BLaER1 treated with 17β-estradiol and CSF1 and Interleukin-3, amounts not matched to agents 10 nM and 100 nM (cell line): ENCODE results near the gene GNPTG.

Source experiments
- H3K27ac ChIP-seq, 11 experiments: shearing (Covaris generic); formaldehyde crosslinking; 2 replicates each; pipeline ENCODE4 v1.8.1; 2022
- H3K27me3 ChIP-seq, 11 experiments: shearing (Covaris generic); formaldehyde crosslinking; 2 replicates each; pipeline ENCODE4 v1.8.1; 2022
- H3K36me3 ChIP-seq, 11 experiments: shearing (Covaris generic); formaldehyde crosslinking; 2 replicates each; pipeline ENCODE4 v1.8.1; 2022
- H3K4me1 ChIP-seq, 10 experiments: shearing (Covaris generic); formaldehyde crosslinking; 2 replicates each; pipeline ENCODE4 v1.8.1; 2022
- H3K4me2 ChIP-seq, 11 experiments: shearing (Covaris generic); formaldehyde crosslinking; 2 replicates each; pipeline ENCODE4 v1.8.1; 2022
- H3K4me3 ChIP-seq, 10 experiments: shearing (Covaris generic); formaldehyde crosslinking; 2 replicates each; pipeline ENCODE4 v1.8.1; 2022
- H3K9ac ChIP-seq, 11 experiments: shearing (Covaris generic); formaldehyde crosslinking; 2 replicates each; pipeline ENCODE4 v1.8.1; 2022
- H3K9me3 ChIP-seq, 11 experiments: shearing (Covaris generic); formaldehyde crosslinking; replicated peaks in 1 of 11; 2 replicates each; pipeline ENCODE4 v1.8.1; 2022
- H4K20me1 ChIP-seq, 11 experiments: shearing (Covaris generic); formaldehyde crosslinking; 2 replicates each; pipeline ENCODE4 v1.8.1; 2022
- Cebpa-rat ChIP-seq, 11 experiments: shearing (Covaris generic); IDR thresholded peaks; 2 replicates each; pipeline ENCODE4 v1.8.1; 2022

GNPTG gene

DNA sequence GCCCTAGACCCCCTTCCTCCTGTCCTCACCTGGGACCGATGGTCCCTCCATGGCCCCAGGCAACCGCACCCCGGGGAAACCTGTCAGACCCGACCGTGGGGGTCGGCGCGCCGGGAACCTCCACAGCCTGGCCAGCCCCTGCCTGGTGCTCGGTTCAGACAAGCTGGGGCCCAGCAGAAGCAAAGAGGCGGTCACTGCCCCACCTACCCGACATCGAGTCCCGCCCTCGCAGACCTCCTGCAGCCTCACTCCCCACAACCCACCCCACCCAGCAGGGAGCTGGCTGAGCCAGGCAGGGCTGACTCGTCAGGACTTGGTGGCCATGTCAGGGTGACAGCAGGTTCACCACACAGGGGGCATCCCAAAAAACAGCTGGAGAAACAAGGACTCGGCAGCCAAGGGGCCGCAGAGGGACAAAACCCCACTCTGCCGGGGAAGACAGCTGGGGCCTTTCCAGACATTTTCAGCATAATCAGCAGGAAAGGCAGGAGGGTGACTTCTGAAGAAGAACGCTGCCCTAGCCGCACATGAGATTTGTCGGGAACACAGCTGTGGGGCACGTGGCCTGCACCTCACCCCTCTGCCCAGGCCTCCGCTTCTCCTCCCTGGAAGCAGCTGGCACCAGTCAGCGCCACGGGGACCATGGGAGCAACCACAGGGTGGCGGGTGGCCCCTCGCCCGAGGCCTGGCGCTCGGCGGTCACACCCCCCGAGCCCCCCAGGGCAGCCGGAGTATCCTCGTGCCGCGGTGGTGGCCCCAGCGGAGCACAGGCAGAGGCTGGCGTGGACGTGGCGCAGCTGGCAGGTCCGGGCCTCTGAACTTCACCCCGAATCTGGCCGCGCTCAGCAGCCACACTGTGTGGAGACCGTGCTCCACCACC is 22.9 kb downstream of the GNPTG start:
- Histone ChIP-seq H3K36me3 (peaks cover 18 to 64% (median 48%) of the 10 kb centered on the region in 11 experiments), H3K27me3 (no peaks in the 10 kb centered on the region), H3K4me1 (peaks cover 15 to 22% (median 19%) of the 10 kb centered on the region in 10 experiments), H3K27ac (no peak overlapping the region; a peak in 1 of 22 replicates), H3K4me2 (no peak overlapping the region), H3K4me3 (no peak overlapping the region), H3K9me3 (no peaks in the 10 kb centered on the region), H3K9ac (no peak overlapping the region; a peak in 1 of 22 replicates), H4K20me1 (peaks cover 40 to 80% (median 66%) of the 10 kb centered on the region in 11 experiments; a peak in 21 of 22 replicates)
- no peak for TF ChIP-seq Cebpa-rat (IDR thresholded peaks at IDR 0.05)

GRCh38 chr16:1375298-1375640 is 23.5 kb downstream of the GNPTG start:
- Histone ChIP-seq H3K4me3 (no peak overlapping the region), H4K20me1 (peaks cover 43 to 80% (median 66%) of the 10 kb centered on the region in 11 experiments; a peak in 21 of 22 replicates), H3K27ac (no peak overlapping the region; a peak in 1 of 22 replicates), H3K9ac (no peak overlapping the region; a peak in 1 of 22 replicates), H3K9me3 (no peaks in the 10 kb centered on the region), H3K4me2 (no peak overlapping the region), H3K4me1 (peaks cover 15 to 28% (median 23%) of the 10 kb centered on the region in 10 experiments), H3K27me3 (no peaks in the 10 kb centered on the region), H3K36me3 (peaks cover 12 to 61% (median 42%) of the 10 kb centered on the region in 11 experiments; a peak in 21 of 22 replicates)
- no peak for TF ChIP-seq Cebpa-rat (IDR thresholded peaks at IDR 0.05)

GRCh38 chr16:1375741-1376410 is 24.1 kb downstream of the GNPTG start:
- no peak for TF ChIP-seq Cebpa-rat (IDR thresholded peaks at IDR 0.05)
- Histone ChIP-seq H3K9me3 (no peaks in the 10 kb centered on the region), H3K4me1 (peaks cover 15 to 28% (median 23%) of the 10 kb centered on the region in 10 experiments), H3K9ac (0 out of 22 replicates have a peak overlapping the region, but pooled peaks of 1 of the 11 experiments have one; percentile 14), H3K4me3 (no peak overlapping the region), H3K4me2 (no peak overlapping the region), H4K20me1 (peaks cover 43 to 77% (median 64%) of the 10 kb centered on the region in 11 experiments; a peak in 21 of 22 replicates), H3K27me3 (no peaks in the 10 kb centered on the region), H3K36me3 (peaks cover 12 to 61% (median 36%) of the 10 kb centered on the region in 11 experiments; a peak in 21 of 22 replicates), H3K27ac (peak overlapping the region in 1 of 11 experiments; percentile 5; a peak in 1 of 22 replicates)

GRCh38 chr16:1377406-1378010 is 25.8 kb downstream of the GNPTG start:
- H3K4me3 ChIP-seq = peak overlapping the region in 1 of 10 experiments; percentile 71; a peak in 1 of 20 replicates
- peaks cover 43 to 63% (median 55%) of the 10 kb centered on the region in 11 experiments; a peak in 21 of 22 replicates for H4K20me1 ChIP-seq

DNA sequence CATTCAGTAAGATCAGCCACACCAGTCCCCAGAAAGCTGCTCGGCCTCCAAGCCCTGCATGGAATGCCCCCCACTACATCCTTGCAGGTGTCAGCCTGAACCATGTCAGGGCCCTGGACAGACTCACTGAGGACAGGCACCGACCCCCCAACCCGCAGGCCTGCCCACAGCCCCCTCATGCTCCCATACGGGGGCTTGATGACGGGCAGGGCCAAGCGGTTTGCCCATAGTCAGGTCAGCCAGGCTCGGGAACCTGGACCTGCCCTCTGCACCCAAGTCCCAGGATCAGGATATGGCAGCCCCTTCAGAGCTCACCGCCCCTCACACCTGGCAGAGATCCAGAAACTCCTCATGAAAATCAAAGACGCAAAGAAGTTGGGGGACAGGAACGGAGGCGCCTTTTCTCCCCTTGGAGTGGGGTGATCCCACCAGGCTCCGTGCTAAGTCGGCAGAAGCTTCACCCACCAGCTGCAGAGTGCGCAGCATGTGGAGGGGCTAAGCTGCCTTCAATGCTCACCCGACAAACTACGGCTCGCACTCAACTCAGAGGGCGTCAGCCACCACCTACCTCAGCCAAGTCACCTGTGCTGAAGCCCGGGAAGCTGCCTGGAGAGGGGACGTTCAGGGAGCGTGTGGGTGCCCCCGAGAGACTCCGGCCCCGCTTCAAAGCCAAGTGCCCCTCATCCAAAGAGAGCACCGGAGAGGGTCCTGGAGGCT is 26.5 kb downstream of the GNPTG start:
- no peak for TF ChIP-seq Cebpa-rat (IDR thresholded peaks at IDR 0.05)
- H3K27ac ChIP-seq = peak overlapping the region in 9 of 11 experiments; percentile 91 to 99 (median 98); a peak in 18 of 22 replicates
- peak overlapping the region; percentile 89 to 100 (median 97) for H3K4me2 ChIP-seq
- H3K4me3 ChIP-seq = peak overlapping the region; percentile 54 to 79 (median 71)
- H4K20me1 ChIP-seq = peaks cover 43 to 61% (median 55%) of the 10 kb centered on the region in 11 experiments; a peak in 21 of 22 replicates
- peaks cover 22 to 69% (median 49%) of the 10 kb centered on the region in 11 experiments for H3K36me3 ChIP-seq
- no peaks in the 10 kb centered on the region for H3K9me3 ChIP-seq
- no peaks in the 10 kb centered on the region for H3K27me3 ChIP-seq
- peak overlapping the region; percentile 76 to 99 (median 94); a peak in 21 of 22 replicates for H3K9ac ChIP-seq
- H3K4me1 ChIP-seq = peaks cover 15 to 28% (median 24%) of the 10 kb centered on the region in 10 experiments

More at GRCh38 chr16:1377406-1378010, 25.8 kb downstream of the GNPTG start:
- TF ChIP-seq Cebpa-rat (IDR thresholded peaks at IDR 0.05) = no peak
- Histone ChIP-seq H3K4me2 (peak overlapping the region in 10 of 11 experiments; percentile 89 to 100 (median 96); a peak in 17 of 22 replicates), H3K27ac (peak overlapping the region in 5 of 11 experiments; percentile 97 to 99 (median 99); a peak in 5 of 22 replicates), H3K4me1 (peaks cover 15 to 28% (median 24%) of the 10 kb centered on the region in 10 experiments), H3K9ac (peak overlapping the region in 5 of 11 experiments; percentile 94 to 99 (median 96); a peak in 8 of 22 replicates), H3K9me3 (no peaks in the 10 kb centered on the region), H3K36me3 (peaks cover 20 to 62% (median 42%) of the 10 kb centered on the region in 11 experiments), H3K27me3 (no peaks in the 10 kb centered on the region)

DNA sequence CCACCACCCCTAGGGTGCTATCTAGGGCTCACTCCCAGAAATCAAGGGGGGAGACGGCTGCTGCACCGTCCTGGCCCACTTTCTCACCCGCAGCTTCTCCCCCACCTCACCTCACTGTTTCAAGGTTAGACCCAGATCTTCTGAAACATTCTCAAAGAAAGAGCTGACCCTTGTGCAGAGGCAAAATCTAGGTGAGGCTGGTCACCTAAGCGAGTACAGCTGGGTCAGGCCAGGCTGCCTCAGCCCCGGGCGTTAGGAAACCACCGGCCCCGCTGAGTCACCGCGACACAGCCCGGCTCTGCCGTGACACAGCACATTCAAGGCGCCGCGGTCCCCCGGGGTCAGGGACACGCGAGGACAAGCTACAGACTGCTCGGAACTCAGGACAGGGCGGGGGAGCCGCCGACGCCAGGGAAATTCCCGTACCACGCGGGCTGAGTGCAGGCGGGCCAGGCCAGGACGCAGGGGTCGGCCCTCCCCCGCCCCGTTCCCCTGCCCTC is 27.1 kb downstream of the GNPTG start:
- Histone ChIP-seq H4K20me1 (peaks cover 43 to 67% (median 55%) of the 10 kb centered on the region in 11 experiments; a peak in 21 of 22 replicates), H3K4me1 (peaks cover 15 to 28% (median 24%) of the 10 kb centered on the region in 10 experiments), H3K27ac (peak overlapping the region; percentile 65 to 99 (median 97); a peak in 21 of 22 replicates), H3K4me3 (peak overlapping the region; percentile 54 to 79 (median 71)), H3K9me3 (no peaks in the 10 kb centered on the region), H3K36me3 (peaks cover 26 to 75% (median 55%) of the 10 kb centered on the region in 11 experiments), H3K9ac (peak overlapping the region; percentile 76 to 99 (median 94)), H3K4me2 (peak overlapping the region; percentile 89 to 100 (median 97)), H3K27me3 (no peaks in the 10 kb centered on the region)
- no peak for TF ChIP-seq Cebpa-rat (IDR thresholded peaks at IDR 0.05)

- H3K4me2 ChIP-seq = peak overlapping the region; percentile 89 to 100 (median 97)
- peaks cover 43 to 63% (median 50%) of the 10 kb centered on the region in 11 experiments; a peak in 21 of 22 replicates for H4K20me1 ChIP-seq
- no peaks in the 10 kb centered on the region for H3K27me3 ChIP-seq
- H3K36me3 ChIP-seq = peaks cover 26 to 73% (median 54%) of the 10 kb centered on the region in 11 experiments
- H3K9me3 ChIP-seq = no peaks in the 10 kb centered on the region
- peak overlapping the region; percentile 76 to 99 (median 94) for H3K9ac ChIP-seq
- peak overlapping the region; percentile 54 to 79 (median 71) for H3K4me3 ChIP-seq
- peaks cover 15 to 28% (median 24%) of the 10 kb centered on the region in 10 experiments for H3K4me1 ChIP-seq
- TF ChIP-seq Cebpa-rat (IDR thresholded peaks at IDR 0.05) = no peak
- peak overlapping the region; percentile 65 to 99 (median 97); a peak in 21 of 22 replicates for H3K27ac ChIP-seq
Measured at GRCh38 chr16:1379304-1380076, 27.8 kb downstream of the GNPTG start.
